ENCODE measurements around the gene BTBD9. TPM values are rescaled to one million over a fixed set of nuclear protein-coding genes. Genes with fewer than 3 reads are reported as not detected.

Gene BTBD9
- total and polyA plus RNA-seq, 2 of the 13 experiments (the other 11 are each of a cell fraction or from before 2014, with no cell fraction given) = 1.2 to 3.0 TPM

- TF ChIP-seq ZNF142 (CRISPR knock-in tag; IDR thresholded peaks at IDR 0.05) = no peak
- no peak for TF ChIP-seq ZBTB2 (CRISPR knock-in tag; IDR thresholded peaks at IDR 0.05; ENCODE audit: low read depth)
- TF ChIP-seq LRRFIP1 (CRISPR knock-in tag; conservative IDR thresholded peaks at IDR 0.05) = no peak
- TF ChIP-seq ZNF552 (CRISPR knock-in tag; IDR thresholded peaks at IDR 0.05; ENCODE audit: borderline replicate concordance) = no peak
- no peak for TF ChIP-seq ZFP36L1 (CRISPR knock-in tag; IDR thresholded peaks at IDR 0.05)
- no peak for TF ChIP-seq SAFB2 (CRISPR knock-in tag; IDR thresholded peaks at IDR 0.05; ENCODE audit: borderline replicate concordance, low read depth)
Observed at GRCh38 chr6:38612143-38612965, 27.4 kb downstream of the BTBD9 start (continued).
